ENCODE data around the gene SH3PXD2A.

Gene SH3PXD2A

GRCh38 chr10:103593022-103593570 is 262.3 kb downstream of the SH3PXD2A start:
- TF ChIP-seq CTCF (IDR thresholded peaks at IDR 0.05; ENCODE audit: low read depth, low read length) = no peak

GRCh38 chr10:103592186-103593021 is 263.0 kb downstream of the SH3PXD2A start:
- peak; percentile 70 for TF ChIP-seq CTCF (IDR thresholded peaks at IDR 0.05; ENCODE audit: low read depth, low read length)
- H3K4me3 ChIP-seq (ENCODE audit: low read depth, low read length) = no peak overlapping the region

More at GRCh38 chr10:103593022-103593570, 262.3 kb downstream of the SH3PXD2A start:
- no peak overlapping the region for H3K4me3 ChIP-seq (ENCODE audit: low read depth, low read length)

- H3K4me3 ChIP-seq (ENCODE audit: low read depth, low read length) = no peak overlapping the region
- TF ChIP-seq CTCF (IDR thresholded peaks at IDR 0.05; ENCODE audit: low read depth, low read length) = no peak
Observed at GRCh38 chr10:103590744-103591291, 264.6 kb downstream of the SH3PXD2A start.

- TF ChIP-seq CTCF (IDR thresholded peaks at IDR 0.05; ENCODE audit: low read depth, low read length) = no peak
- H3K4me3 ChIP-seq (ENCODE audit: low read depth, low read length) = no peak overlapping the region
Observed at GRCh38 chr10:103590060-103590459, 265.3 kb downstream of the SH3PXD2A start.

GRCh38 chr10:103589074-103589630 is 266.2 kb downstream of the SH3PXD2A start:
- TF ChIP-seq CTCF (IDR thresholded peaks at IDR 0.05; ENCODE audit: low read depth, low read length) = no peak
- no peak overlapping the region for H3K4me3 ChIP-seq (ENCODE audit: low read depth, low read length)

- H3K4me3 ChIP-seq (ENCODE audit: low read depth, low read length) = no peak overlapping the region
- no peak for TF ChIP-seq CTCF (IDR thresholded peaks at IDR 0.05; ENCODE audit: low read depth, low read length)
Observed at GRCh38 chr10:103587073-103587472, 268.3 kb downstream of the SH3PXD2A start.

GRCh38 chr10:103585011-103585405 is 270.4 kb downstream of the SH3PXD2A start:
- H3K4me3 ChIP-seq (ENCODE audit: low read depth, low read length) = no peak overlapping the region
- no peak for TF ChIP-seq CTCF (IDR thresholded peaks at IDR 0.05; ENCODE audit: low read depth, low read length)
